Type B pancreatic cell (in vitro differentiated cells): ENCODE results near the gene FAM168A. TPM values are rescaled to one million over a fixed set of nuclear protein-coding genes. Genes with fewer than 3 reads are reported as not detected.

Experiments
- DNase-seq: peaks from one replicate; pipeline ENCODE4 v3.0.0; 2021; ENCODE audit warnings: mixed read lengths; ENCODE audit not compliant: unreplicated experiment; ENCODE audit errors: extremely low spot score
- H3K27ac Mint-ChIP-seq: 2 replicates; pipeline ENCODE4 v1.8.0; 2021; ENCODE audit warnings: mild to moderate bottlenecking, mixed read lengths
- H3K27me3 Mint-ChIP-seq: 2 replicates; pipeline ENCODE4 v1.8.0; 2021; ENCODE audit warnings: mixed read lengths
- H3K36me3 Mint-ChIP-seq: 2 replicates; pipeline ENCODE4 v1.8.0; 2021; ENCODE audit warnings: mixed read lengths
- H3K4me1 Mint-ChIP-seq: one replicate; pipeline ENCODE4 v1.8.0; 2021; ENCODE audit warnings: mixed read lengths; ENCODE audit not compliant: unreplicated experiment
- H3K4me3 Mint-ChIP-seq: 2 replicates; pipeline ENCODE4 v1.8.0; 2021; ENCODE audit warnings: mild to moderate bottlenecking, mixed read lengths
- H3K9me3 Mint-ChIP-seq: 2 replicates; pipeline ENCODE4 v1.8.0; 2021; ENCODE audit warnings: mixed read lengths
- total RNA-seq: library from RNA; stranded (reverse); gene quantifications from 2 replicates; pipeline ENCODE4 v1.2.1, GENCODE V29; 2021; ENCODE audit warnings: low replicate concordance
- TF ChIP-seq, protein P1 (sequence below): fragments of 200-600 bp; sonication (generic); conservative IDR thresholded peaks from 2 replicates; pipeline ENCODE4 v1.5.0; 2021; ENCODE audit warnings: antibody characterized with exemption, mild to moderate bottlenecking

Gene FAM168A
- total RNA-seq, 1 donor from 2014 or later = 39.6 TPM

DNA sequence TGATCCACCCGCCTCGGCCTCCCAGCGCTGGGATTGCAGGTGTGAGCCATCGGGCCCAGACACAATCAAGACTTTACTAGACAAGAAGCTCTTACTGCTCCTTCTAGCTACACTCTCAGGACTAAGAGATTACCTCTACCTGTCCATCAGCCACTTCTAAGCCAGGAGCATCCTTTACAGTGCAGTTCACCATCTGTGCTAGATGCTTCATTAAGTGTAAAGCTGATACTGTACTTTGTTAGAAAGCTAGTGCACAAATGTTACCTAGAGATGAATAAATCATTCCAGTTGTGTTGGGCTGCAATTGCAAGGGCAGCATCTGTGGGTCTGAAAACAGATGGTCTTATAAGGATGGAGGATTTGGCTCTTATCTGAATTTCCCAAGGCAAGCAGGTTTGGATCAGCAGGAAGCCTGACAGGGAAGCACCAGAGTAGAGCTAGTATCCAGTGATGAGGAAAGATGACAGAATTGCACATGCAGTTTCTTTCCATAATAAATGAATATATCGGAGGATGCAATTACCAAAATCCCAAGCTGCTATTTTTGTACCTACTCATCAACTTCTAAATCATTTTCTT, 58.3 kb downstream of the FAM168A start:
- Mint-ChIP-seq H3K9me3 (no peaks in the 10 kb centered on the region), H3K27ac (no peak overlapping the region), H3K27me3 (no peaks in the 10 kb centered on the region), H3K4me1 (peaks cover 15% of the 10 kb centered on the region), H3K4me3 (no peak overlapping the region), H3K36me3 (peaks cover 10% of the 10 kb centered on the region)
- DNase-seq = no peak
- TF ChIP-seq, protein P1, sequence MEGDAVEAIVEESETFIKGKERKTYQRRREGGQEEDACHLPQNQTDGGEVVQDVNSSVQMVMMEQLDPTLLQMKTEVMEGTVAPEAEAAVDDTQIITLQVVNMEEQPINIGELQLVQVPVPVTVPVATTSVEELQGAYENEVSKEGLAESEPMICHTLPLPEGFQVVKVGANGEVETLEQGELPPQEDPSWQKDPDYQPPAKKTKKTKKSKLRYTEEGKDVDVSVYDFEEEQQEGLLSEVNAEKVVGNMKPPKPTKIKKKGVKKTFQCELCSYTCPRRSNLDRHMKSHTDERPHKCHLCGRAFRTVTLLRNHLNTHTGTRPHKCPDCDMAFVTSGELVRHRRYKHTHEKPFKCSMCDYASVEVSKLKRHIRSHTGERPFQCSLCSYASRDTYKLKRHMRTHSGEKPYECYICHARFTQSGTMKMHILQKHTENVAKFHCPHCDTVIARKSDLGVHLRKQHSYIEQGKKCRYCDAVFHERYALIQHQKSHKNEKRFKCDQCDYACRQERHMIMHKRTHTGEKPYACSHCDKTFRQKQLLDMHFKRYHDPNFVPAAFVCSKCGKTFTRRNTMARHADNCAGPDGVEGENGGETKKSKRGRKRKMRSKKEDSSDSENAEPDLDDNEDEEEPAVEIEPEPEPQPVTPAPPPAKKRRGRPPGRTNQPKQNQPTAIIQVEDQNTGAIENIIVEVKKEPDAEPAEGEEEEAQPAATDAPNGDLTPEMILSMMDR = no peak

DNA sequence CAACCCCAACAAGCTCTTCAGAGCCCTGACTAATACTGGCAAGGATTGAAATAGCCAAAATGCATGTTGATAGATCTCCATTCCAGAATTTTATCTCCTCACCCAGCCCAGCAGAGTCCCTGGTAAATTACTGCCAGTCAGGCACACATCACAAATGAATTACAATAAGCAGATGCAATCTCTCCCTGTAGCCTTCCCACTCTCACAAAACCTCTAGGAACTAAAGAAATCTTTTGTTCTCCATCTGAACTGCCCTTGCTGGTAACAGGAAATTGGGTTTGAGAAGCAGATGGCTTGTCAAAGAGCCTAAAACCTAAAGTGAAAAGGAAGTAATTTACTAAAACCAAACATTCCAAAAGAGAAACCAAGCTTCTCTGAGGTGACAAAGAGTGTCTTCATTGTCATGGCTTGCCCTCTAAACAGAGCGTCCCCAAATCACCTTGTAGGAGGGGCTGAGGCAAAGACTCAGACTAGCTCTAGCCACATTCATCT, 59.5 kb downstream of the FAM168A start:
- Mint-ChIP-seq H3K27ac (peak overlapping the region; percentile 47), H3K9me3 (no peaks in the 10 kb centered on the region), H3K4me3 (peak overlapping the region; percentile 4), H3K36me3 (peaks cover 13% of the 10 kb centered on the region), H3K27me3 (no peaks in the 10 kb centered on the region), H3K4me1 (peaks cover 15% of the 10 kb centered on the region)
- TF ChIP-seq, protein P1 = no peak
- DNase-seq = no peak

DNA sequence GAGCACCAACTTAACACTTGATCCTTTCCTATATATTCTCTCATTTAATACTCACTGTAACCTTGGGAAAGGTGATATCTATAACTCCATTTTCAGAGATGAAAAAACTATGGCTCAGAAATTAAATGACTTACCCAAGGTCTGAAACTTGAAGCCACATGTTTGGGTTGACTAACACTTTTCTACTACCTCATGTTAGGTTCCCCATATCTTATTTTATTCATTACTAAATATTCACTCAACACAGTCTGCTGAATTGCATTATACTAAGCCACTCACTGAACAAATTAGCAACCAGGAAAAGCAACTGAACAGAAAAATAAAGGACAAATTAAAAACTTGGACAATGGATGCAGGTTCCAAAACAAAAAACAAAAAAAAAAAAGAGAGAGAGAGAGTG, 59.9 kb downstream of the FAM168A start:
- Mint-ChIP-seq H3K4me1 (peaks cover 15% of the 10 kb centered on the region), H3K27me3 (no peaks in the 10 kb centered on the region), H3K27ac (no peak overlapping the region), H3K36me3 (peaks cover 13% of the 10 kb centered on the region), H3K4me3 (no peak overlapping the region), H3K9me3 (no peaks in the 10 kb centered on the region)
- DNase-seq = no peak
- TF ChIP-seq, protein P1 = no peak

DNA sequence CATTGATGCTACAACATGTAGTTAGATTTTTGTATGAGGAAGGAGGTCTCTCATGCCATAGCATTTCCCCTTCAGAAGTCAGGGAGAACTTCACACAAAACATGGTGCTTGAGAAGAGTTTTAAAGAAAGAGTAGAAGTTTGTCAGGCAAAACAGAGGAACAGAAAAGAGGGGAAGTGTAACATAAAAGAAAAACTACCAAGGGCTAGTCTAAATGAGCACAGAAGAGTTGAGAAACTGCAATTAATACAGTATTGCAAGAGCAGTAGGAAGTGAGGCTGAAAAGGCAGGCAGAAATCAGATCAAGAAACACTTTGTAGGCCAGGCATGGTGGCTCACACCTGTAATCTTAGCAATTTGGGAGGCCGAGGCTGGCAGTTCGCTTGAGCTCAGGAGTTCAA, 61.0 kb downstream of the FAM168A start:
- Mint-ChIP-seq H3K4me3 (no peak overlapping the region), H3K27me3 (no peaks in the 10 kb centered on the region), H3K27ac (no peak overlapping the region), H3K4me1 (peaks cover 18% of the 10 kb centered on the region), H3K36me3 (peaks cover 8% of the 10 kb centered on the region), H3K9me3 (no peaks in the 10 kb centered on the region)
- TF ChIP-seq, protein P1 = no peak
- DNase-seq = no peak

DNA sequence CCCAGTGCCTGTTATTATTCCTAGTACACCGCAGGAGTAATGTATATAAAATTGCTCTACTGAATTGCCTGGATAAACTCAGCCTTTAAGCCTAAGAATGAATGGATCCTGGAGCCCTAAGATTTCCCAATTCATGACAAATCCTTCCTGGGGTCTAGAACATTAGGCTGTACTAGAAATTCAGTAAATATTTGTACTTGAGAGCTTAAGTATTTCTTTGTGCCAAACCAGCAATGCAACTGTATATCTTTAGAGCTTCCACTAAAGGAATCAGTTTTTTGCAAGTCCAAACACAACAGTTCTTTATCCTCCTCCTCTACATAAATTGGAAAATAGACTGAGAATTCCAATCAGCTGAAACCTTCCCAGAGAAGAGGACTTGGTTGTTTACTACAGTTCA, 65.6 kb downstream of the FAM168A start:
- peaks cover 34% of the 10 kb centered on the region for H3K4me1 Mint-ChIP-seq

More for the DNA sequence above, 65.6 kb downstream of the FAM168A start:
- H3K27me3 Mint-ChIP-seq = no peaks in the 10 kb centered on the region
- no peak for DNase-seq
- H3K27ac Mint-ChIP-seq = no peak overlapping the region
- no peaks in the 10 kb centered on the region for H3K9me3 Mint-ChIP-seq
- no peak overlapping the region for H3K4me3 Mint-ChIP-seq
- H3K36me3 Mint-ChIP-seq = peaks cover 7% of the 10 kb centered on the region
- TF ChIP-seq, protein P1 = no peak
